Prostate gland (tissue), 2 donors: ENCODE data around the gene NECTIN4. TPM values are rescaled to one million over a fixed set of nuclear protein-coding genes. Genes with fewer than 3 reads are reported as not detected.
A peak's percentile ranks its signal among the peaks of the same experiment; 100 is the strongest.

Source experiments
- DNase-seq: peaks from one replicate; pipeline ENCODE4 v3.0.0-alpha.2; 2019; ENCODE audit warnings: low spot score
- H3K27ac ChIP-seq, 2 donors: fragments of 200-600 bp; sonication (generic); 2 replicates each; pipeline ENCODE4 v1.5.1; 2017 to 2019
- H3K27me3 ChIP-seq: fragments of 200-600 bp; sonication (generic); replicated peaks from 2 replicates; pipeline ENCODE4 v1.5.1; 2019; ENCODE audit not compliant: insufficient read depth
- H3K36me3 ChIP-seq, 2 donors: fragments of 200-600 bp; sonication (generic); 1 replicate in 1 of 2; 2 replicates in 1 of 2; pipeline versions ENCODE4 v1.5.1 to v1.8.1; 2017 to 2019
- H3K4me1 ChIP-seq: fragments of 200-600 bp; sonication (generic); replicated peaks from 2 replicates; pipeline ENCODE4 v1.5.1; 2019
- H3K4me3 ChIP-seq, 2 donors: fragments of 200-600 bp; sonication (generic); 2 replicates each; pipeline ENCODE4 v1.5.1; 2017 to 2019
- H3K9me3 ChIP-seq: fragments of 200-600 bp; sonication (generic); 2 replicates; pipeline ENCODE4 v1.5.1; 2017
- CTCF ChIP-seq, 4 experiments: fragments of 200-600 bp in 2 of 4; fragments of 450-650 bp in 2 of 4; sonication (generic) in 2 of 4; IDR thresholded peaks; 1 replicate in 3 of 4; 2 replicates in 1 of 4; pipeline ENCODE4 v1.5.1; 2016 to 2019; ENCODE audit warnings: antibody characterized with exemption in 4 of 4, mild to moderate bottlenecking in 2 of 4, moderate library complexity in 2 of 4
- POLR2A ChIP-seq: fragments of 450-650 bp; IDR thresholded peaks from one replicate; pipeline ENCODE4 v1.6.1; 2016; ENCODE audit warnings: antibody characterized with exemption, mild to moderate bottlenecking
- POLR2AphosphoS5 ChIP-seq: sonication (generic); formaldehyde crosslinking; IDR thresholded peaks from one replicate; pipeline ENCODE4 v1.6.1; 2017; ENCODE audit warnings: antibody characterized with exemption
- WGBS: methylation state at CpG from one replicate; pipeline ENCODE4 v1.1.5; 2018; 5-methylcytosine and 5-hydroxymethylcytosine counted together
- intact Hi-C: fragments of 100-400 bp; cut with DNase I; formaldehyde crosslinking; loops from one replicate; pipeline ENCODE4 v1.14.2; 2022
- total RNA-seq, 2 donors: library from RNA; depleted of rRNA; stranded (reverse); fragments of >200 nt; gene quantifications; one replicate each; pipeline ENCODE4 v1.1.0, GENCODE V29; 2016

Gene NECTIN4
- total RNA-seq: 10 to 100 TPM in 1 of 2 donors, 1 to 10 TPM in 1; 9.6 to 18.6 TPM

GRCh38 chr1:161089251-161089924 is at the start of gene NECTIN4:
TSS of gene NECTIN4 (minus strand) at chr1:161089558. CDS start at chr1:161089296, 262 bp downstream.
- Histone ChIP-seq H3K36me3 (no peaks in the 10 kb centered on the region), H3K27ac (peak within 1 kb of the TSS; percentile 68 to 82), H3K4me3 (peak within 1 kb of the TSS; percentile 29 to 38), H3K9me3 (no peaks in the 10 kb centered on the region), H3K4me1 (no peaks in the 10 kb centered on the region), H3K27me3 (no peaks in the 10 kb centered on the region)
- intact Hi-C loops: no loop called here
- peak; percentile 79 for TF ChIP-seq POLR2AphosphoS5
- TF ChIP-seq POLR2A: peak; percentile 83
- no peak for TF ChIP-seq CTCF (IDR thresholded peaks at IDR 0.05)
- 39% methylated on average over 19 of the region's 22 CpGs for WGBS
- DNase-seq: peak; percentile 78

GRCh38 chr1:161138431-161138830 is 49.1 kb upstream of the NECTIN4 start:
- no peak overlapping the region for H3K27ac ChIP-seq
- no peaks in the 10 kb centered on the region for H3K27me3 ChIP-seq
- WGBS: 79% methylated on average over 1 of the region's 1 CpG
- H3K4me1 ChIP-seq: peaks cover 5% of the 10 kb centered on the region
- no peaks in the 10 kb centered on the region for H3K9me3 ChIP-seq
- DNase-seq: no peak
- H3K36me3 ChIP-seq: no peaks in the 10 kb centered on the region
- intact Hi-C loops: no loop called here
- TF ChIP-seq CTCF (IDR thresholded peaks at IDR 0.05): no peak
- no peak for TF ChIP-seq POLR2A
- TF ChIP-seq POLR2AphosphoS5: no peak
- H3K4me3 ChIP-seq: no peak overlapping the region

GRCh38 chr1:161137881-161138280 is 48.5 kb upstream of the NECTIN4 start:
- WGBS: 83% methylated on average over 3 of the region's 3 CpGs
- H3K27ac ChIP-seq: no peak overlapping the region
- no peaks in the 10 kb centered on the region for H3K9me3 ChIP-seq
- H3K27me3 ChIP-seq: no peaks in the 10 kb centered on the region
- peaks cover 5% of the 10 kb centered on the region for H3K4me1 ChIP-seq
- no peak overlapping the region for H3K4me3 ChIP-seq
- DNase-seq: no peak
- intact Hi-C loops: no loop called here
- no peak for TF ChIP-seq CTCF (IDR thresholded peaks at IDR 0.05)
- TF ChIP-seq POLR2A: no peak
- no peak for TF ChIP-seq POLR2AphosphoS5
- no peaks in the 10 kb centered on the region for H3K36me3 ChIP-seq

GRCh38 chr1:161133220-161133740 is 43.9 kb upstream of the NECTIN4 start:
- H3K4me3 ChIP-seq: peak overlapping the region; percentile 69 to 77
- intact Hi-C loops: loop anchor here (2.0 kb wide), 2 partner anchors 14 to 20 kb away; partner anchors contain the start of genes NIT1, PFDN2 and UFC1
- H3K9me3 ChIP-seq: no peaks in the 10 kb centered on the region
- H3K27ac ChIP-seq: peak overlapping the region; percentile 93 to 97
- H3K4me1 ChIP-seq: peaks cover 5% of the 10 kb centered on the region
- 3% methylated on average over 11 of the region's 11 CpGs for WGBS
- TF ChIP-seq POLR2AphosphoS5: no peak
- no peak for TF ChIP-seq CTCF (IDR thresholded peaks at IDR 0.05)
- no peaks in the 10 kb centered on the region for H3K27me3 ChIP-seq
- no peak for DNase-seq
- no peaks in the 10 kb centered on the region for H3K36me3 ChIP-seq
